ENCODE results near the gene ZFP36L1. TPM values are rescaled to one million over a fixed set of nuclear protein-coding genes. Genes with fewer than 3 reads are reported as not detected.

The ZFP36L1 gene
- total RNA-seq, 1 experiment from 2014 or later = 426 TPM

- no peak for TF ChIP-seq CTCF (IDR thresholded peaks at IDR 0.05; ENCODE audit: unreplicated experiment)
- Mint-ChIP-seq H3K9me3 (ENCODE audit: unreplicated experiment) (no peaks in the 10 kb centered on the region), H3K4me3 (ENCODE audit: unreplicated experiment) (no peak overlapping the region), H3K4me1 (ENCODE audit: insufficient read depth, unreplicated experiment) (no peaks in the 10 kb centered on the region), H3K27ac (ENCODE audit: low read depth, unreplicated experiment) (no peak overlapping the region), H3K36me3 (ENCODE audit: insufficient read depth, unreplicated experiment) (no peaks in the 10 kb centered on the region), H3K27me3 (ENCODE audit: insufficient read depth, unreplicated experiment) (no peaks in the 10 kb centered on the region)
- intact Hi-C loops (cut with micrococcal nuclease) = no loop called here
- CTCF ChIA-PET = no interaction called here
- no peak for DNase-seq (ENCODE audit: unreplicated experiment)
- BruUV-seq (replicated peaks) = no TSS peak
- POLR2A ChIA-PET = no interaction called here
Measured at GRCh38 chr14:68738559-68738958, 54.3 kb downstream of the ZFP36L1 start.

Other genes with a start within 250 kb of the ZFP36L1 start
- gene ACTN1, start 186.2 kb upstream of the ZFP36L1 start, total RNA-seq (2022) = 239 and 312 TPM in 2 replicates

Data from MCF 10A (cell line).